ENCODE results near the gene MYO3B. TPM values are rescaled to one million over a fixed set of nuclear protein-coding genes. Genes with fewer than 3 reads are reported as not detected.

MYO3B gene
- total RNA-seq, 1 experiment from 2014 or later: 0.63 TPM

DNA sequence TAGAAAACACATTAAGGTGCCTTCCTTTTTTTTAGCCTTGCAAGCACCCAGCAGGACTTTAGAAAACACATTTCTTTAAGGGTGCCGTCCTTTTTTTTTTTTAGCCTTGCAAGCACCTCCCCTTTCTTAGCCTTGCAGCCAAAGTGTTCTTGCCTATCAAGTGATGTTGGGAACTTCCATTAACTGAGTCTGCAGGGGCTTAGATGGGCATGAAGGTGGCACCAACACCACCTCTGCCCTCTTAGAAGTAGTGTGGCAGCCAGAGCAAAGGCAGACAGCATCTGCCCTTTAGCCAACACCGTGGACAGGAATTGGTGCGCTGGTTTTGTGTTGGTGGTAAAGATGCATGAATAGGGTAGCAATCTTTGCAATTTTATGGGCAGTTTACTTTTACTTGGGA lies 325.6 kb downstream of the MYO3B start:
- Histone ChIP-seq H3K27ac (ENCODE audit: insufficient read length, low read depth, low read length) (no peak overlapping the region), H3K18ac (ENCODE audit: insufficient read length, low read depth, low read length) (no peak overlapping the region), H3K27me3 (ENCODE audit: insufficient read depth, low read length) (no peaks in the 10 kb centered on the region; the same call in 1 of the 2 replicates), H3K14ac (ENCODE audit: insufficient read depth, low read length) (no peak overlapping the region), H2AFZ (ENCODE audit: low read length) (no peak overlapping the region), H3K79me2 (ENCODE audit: insufficient read depth, low read length) (no peaks in the 10 kb centered on the region), H2BK12ac (ENCODE audit: insufficient read length, low read depth, low read length) (no peak overlapping the region), H3K4me1 (ENCODE audit: insufficient read depth, low read length) (peaks cover 27% of the 10 kb centered on the region), H3K56ac (ENCODE audit: insufficient read length, low read depth, low read length) (no peak overlapping the region), H3K9me3 (ENCODE audit: control insufficient read depth, low read depth, low read length) (no peaks in the 10 kb centered on the region), H2BK120ac (ENCODE audit: low read depth, low read length, poor library complexity, severe bottlenecking) (no peak overlapping the region), H3K23me2 (ENCODE audit: insufficient read length, low read depth, low read length, poor library complexity, severe bottlenecking) (peaks cover 6% of the 10 kb centered on the region), H3K79me1 (ENCODE audit: insufficient read depth, low read depth, low read length, poor library complexity, severe bottlenecking) (no peaks in the 10 kb centered on the region), H2AK5ac (ENCODE audit: insufficient read length, low read length) (no peak overlapping the region), H4K8ac (replicated peaks; ENCODE audit: insufficient read length, low read depth, low read length) (no peak overlapping the region), H3K4ac (ENCODE audit: low read depth, low read length) (no peak overlapping the region), H3T11ph (ENCODE audit: low read length) (no peak overlapping the region), H2BK20ac (ENCODE audit: low read depth, low read length, poor library complexity, severe bottlenecking) (no peak overlapping the region), H3K23ac (ENCODE audit: insufficient read length, low read depth, low read length) (no peak overlapping the region), H3K9ac (ENCODE audit: extremely low read depth, insufficient read length, low read length) (no peak overlapping the region), H4K5ac (ENCODE audit: insufficient read length, low read depth, low read length) (no peak overlapping the region), H2BK5ac (ENCODE audit: insufficient read length, low read length) (no peak overlapping the region), H3K4me2 (ENCODE audit: insufficient read depth, insufficient read length, low read length) (peak overlapping the region; percentile 7), H2BK15ac (ENCODE audit: low read depth, low read length) (no peak overlapping the region), H4K91ac (ENCODE audit: insufficient read length, low read depth, low read length) (no peak overlapping the region), H4K20me1 (ENCODE audit: control insufficient read depth, insufficient read depth, insufficient read length) (no peaks in the 10 kb centered on the region)
- DNase-seq: no peak
- Mint-ChIP-seq H3K27ac (peak overlapping the region in 1 of 3 experiments; percentile 91; a peak in 2 of 7 replicates), H3K27me3 (ENCODE audit: low read depth) (peaks cover 51% of the 10 kb centered on the region), H3K4me1 (peaks cover 56 to 62% of the 10 kb centered on the region in 2 experiments), H3K4me3 (peak overlapping the region in 1 of 2 experiments; percentile 63; a peak in 2 of 5 replicates), H3K36me3 (ENCODE audit: insufficient read depth in 1 of 3, low read depth in 3 of 3) (no peaks in the 10 kb centered on the region), H3K9me3 (no peaks in the 10 kb centered on the region)
- TF ChIP-seq CTCF (conservative IDR thresholded peaks at IDR 0.05): no peak
- no CpG with 5 or more reads among the region's 3 CpGs for WGBS (ENCODE audit: extremely low coverage, insufficient read length, low lambda C conversion rate)

All from H9 (cell line).